HG02678 (cell line): ENCODE data around the gene FOXP1.
A peak's percentile ranks its signal among the peaks of the same experiment; 100 is the strongest.

Source experiments
- ATAC-seq: cut with Tn5 transposase; IDR thresholded peaks from one replicate; pipeline ENCODE4 v1.9.1; 2021; ENCODE audit warnings: mild to moderate bottlenecking, moderate library complexity; ENCODE audit not compliant: unreplicated experiment

The FOXP1 gene

GRCh38 chr3:71565316-71565715, 18.2 kb downstream of the FOXP1 start:
- ATAC-seq: no peak

- no peak for ATAC-seq
Measured at GRCh38 chr3:71564361-71564760, 19.2 kb downstream of the FOXP1 start.

- ATAC-seq: peak; percentile 88
Measured at GRCh38 chr3:71563827-71564226, 19.7 kb downstream of the FOXP1 start.

- ATAC-seq: no peak
Measured at GRCh38 chr3:71562938-71563337, 20.6 kb downstream of the FOXP1 start.

- ATAC-seq: no peak
Measured at GRCh38 chr3:71560665-71561064, 22.9 kb downstream of the FOXP1 start.

- no peak for ATAC-seq
Measured at GRCh38 chr3:71559578-71560162, 23.9 kb downstream of the FOXP1 start.

- ATAC-seq: no peak
Measured at GRCh38 chr3:71559021-71559420, 24.5 kb downstream of the FOXP1 start.

- peak; percentile 58 for ATAC-seq
Measured at GRCh38 chr3:71554649-71555048, 28.9 kb downstream of the FOXP1 start.

GRCh38 chr3:71551311-71551919, 32.1 kb downstream of the FOXP1 start:
- no peak for ATAC-seq

- ATAC-seq: no peak
Measured at GRCh38 chr3:71549951-71550350, 33.6 kb downstream of the FOXP1 start.

- ATAC-seq: peak; percentile 94
Measured at GRCh38 chr3:71548705-71549384, 34.7 kb downstream of the FOXP1 start.

- no peak for ATAC-seq
Measured at GRCh38 chr3:71547249-71548198, 36.0 kb downstream of the FOXP1 start.

GRCh38 chr3:71546821-71547220, 36.7 kb downstream of the FOXP1 start:
- no peak for ATAC-seq

- ATAC-seq: no peak
Measured at GRCh38 chr3:71545330-71545729, 38.2 kb downstream of the FOXP1 start.

- no peak for ATAC-seq
Measured at GRCh38 chr3:71543371-71544016, 40.0 kb downstream of the FOXP1 start.

- peak; percentile 67 for ATAC-seq
Measured at GRCh38 chr3:71542521-71543370, 40.8 kb downstream of the FOXP1 start.

- no peak for ATAC-seq
Measured at GRCh38 chr3:71541313-71541712, 42.2 kb downstream of the FOXP1 start.

GRCh38 chr3:71537211-71537611, 46.3 kb downstream of the FOXP1 start:
- no peak for ATAC-seq

- ATAC-seq: no peak
Measured at GRCh38 chr3:71536376-71536965, 47.1 kb downstream of the FOXP1 start.
